Ovary (tissue), 3 donors: ENCODE measurements around the gene JAG1.

Source experiments
- CTCF ChIP-seq, 3 donors: fragments of 450-650 bp in 2 of 3; fragments of 200-600 bp in 1 of 3; IDR thresholded peaks; one replicate each; pipeline versions ENCODE4 v1.5.1 to v1.8.0; 2016 to 2022; ENCODE audit warnings: antibody characterized with exemption in 3 of 3, mild to moderate bottlenecking in 1 of 3
- EP300 ChIP-seq: sonication (generic); formaldehyde crosslinking; IDR thresholded peaks from one replicate; pipeline ENCODE4 v1.6.1; 2017; ENCODE audit warnings: antibody characterized with exemption
- POLR2A ChIP-seq: fragments of 450-650 bp; IDR thresholded peaks from one replicate; pipeline ENCODE4 v1.6.1; 2017; ENCODE audit warnings: antibody characterized with exemption, mild to moderate bottlenecking, moderate library complexity
- donor health status: DM: no; HTN: no; CAD: no.

- TF ChIP-seq CTCF (IDR thresholded peaks at IDR 0.05) (no peak), POLR2A (no peak), EP300 (no peak)
Measured at GRCh38 chr20:10721137-10721896, 47.5 kb upstream of the JAG1 start.
